GM12892 (cell line): ENCODE data around the gene TAS1R3.

Experiments used
- POLR2A ChIP-seq: IDR thresholded peaks from 2 replicates; pipeline ENCODE4 v1.6.1; 2011; ENCODE audit warnings: low read depth, low read length, control low read depth
- POLR2AphosphoS5 ChIP-seq: IDR thresholded peaks from 2 replicates; pipeline ENCODE4 v1.6.1; 2011; ENCODE audit warnings: low read depth, low read length, control low read depth
- TAF1 ChIP-seq: IDR thresholded peaks from 2 replicates; pipeline ENCODE4 v1.6.1; 2011; ENCODE audit warnings: low read depth, mild to moderate bottlenecking, control low read depth, low read length, borderline replicate concordance

DNA sequence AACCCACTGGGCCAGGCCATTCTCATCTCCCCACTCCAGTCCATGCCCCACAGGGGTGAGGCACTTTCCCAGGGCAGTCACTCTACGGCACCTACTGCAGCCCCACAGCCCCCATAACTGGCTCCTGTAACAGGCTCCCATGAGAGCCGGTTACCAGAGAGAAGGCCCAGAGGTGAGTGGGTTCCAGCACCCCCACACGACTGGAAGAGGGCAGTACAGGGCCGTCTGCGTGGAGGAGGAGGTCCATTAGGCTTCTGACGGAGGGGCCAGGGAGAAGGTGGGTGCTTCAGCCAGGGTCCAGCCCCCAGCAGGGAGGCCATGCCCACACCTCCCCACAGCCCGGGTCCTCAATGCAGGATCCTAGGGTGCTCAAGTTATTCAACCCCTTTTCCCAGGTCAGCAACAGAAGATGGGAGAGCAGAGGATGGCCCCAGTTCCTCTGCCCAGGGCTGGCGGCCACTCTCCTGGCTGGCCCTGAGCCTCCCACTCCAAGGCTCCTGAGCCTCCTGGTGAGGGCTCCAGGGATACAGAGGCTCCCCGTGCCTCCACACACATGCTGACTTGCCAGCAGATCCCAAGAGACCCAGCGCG lies 24.9 kb upstream of the TAS1R3 start:
- TF ChIP-seq POLR2A (no peak), POLR2AphosphoS5 (no peak), TAF1 (no peak)
